H1 (cell line): ENCODE measurements around the gene TTL. TPM values are rescaled to one million over a fixed set of nuclear protein-coding genes. Genes with fewer than 3 reads are reported as not detected.

Experiments
- CTCF ChIA-PET: fragments of 300-600 bp; sonication (Branson Sonifier 250); formaldehyde crosslinking; loops from one replicate; lab custom pipeline; 2021; ENCODE audit not compliant: partially characterized antibody; lab: Charles Lee
- POLR2A ChIA-PET: fragments of 300-600 bp; sonication (Branson Sonifier 250); formaldehyde crosslinking; loops from one replicate; lab custom pipeline; 2021; ENCODE audit warnings: inconsistent platforms; ENCODE audit not compliant: partially characterized antibody; lab: Charles Lee
- DNase-seq, 2 experiments: peaks; one replicate each; pipeline versions ENCODE4 v3.0.0 to v3.0.0-alpha.2; 2010 to 2022; ENCODE audit warnings: low spot score in 2 of 2, low read depth in 1 of 2, mixed read lengths in 1 of 2
- FAIRE-seq: peaks from 2 replicates; lab custom pipeline; 2011; peaks lifted over from hg19 to GRCh38; lab: Jason Lieb, UNC
- H2AFZ ChIP-seq: 2 replicates; pipeline ENCODE4 v1.8.1; 2012; ENCODE audit warnings: low read length, inconsistent platforms
- H2AK5ac ChIP-seq: 2 replicates; pipeline ENCODE4 v1.6.1; 2013; ENCODE audit warnings: low read depth, low read length
- H2BK120ac ChIP-seq: replicated peaks from 2 replicates; pipeline ENCODE3; 2013; ENCODE audit warnings: low read depth, low read length, inconsistent platforms
- H2BK12ac ChIP-seq: 2 replicates; pipeline ENCODE4 v1.6.1; 2013; ENCODE audit warnings: low read depth, low read length
- H2BK15ac ChIP-seq: 2 replicates; pipeline ENCODE4 v1.6.1; 2013; ENCODE audit warnings: low read length
- H2BK20ac ChIP-seq: 2 replicates; pipeline ENCODE4 v1.6.1; 2013; ENCODE audit warnings: low read length
- H2BK5ac ChIP-seq: 2 replicates; pipeline ENCODE4 v1.6.1; 2013; ENCODE audit warnings: low read depth, low read length
- H3K14ac ChIP-seq: 2 replicates; pipeline ENCODE4 v1.6.1; 2013; ENCODE audit warnings: inconsistent platforms; ENCODE audit not compliant: insufficient read length
- H3K18ac ChIP-seq: 2 replicates; pipeline ENCODE4 v1.6.1; 2013; ENCODE audit warnings: low read length; ENCODE audit errors: extremely low read depth
- H3K23ac ChIP-seq: 2 replicates; pipeline ENCODE4 v1.6.1; 2013; ENCODE audit warnings: inconsistent platforms; ENCODE audit not compliant: insufficient read length
- H3K23me2 ChIP-seq: 2 replicates; pipeline ENCODE4 v1.6.1; 2013; ENCODE audit warnings: low read depth, low read length
- H3K27ac ChIP-seq: 2 replicates; pipeline ENCODE4 v1.6.1; 2011; ENCODE audit warnings: low read depth, low read length, inconsistent platforms
- H3K27me3 ChIP-seq, 4 experiments: replicated peaks in 1 of 4; 1 replicate in 1 of 4; 2 replicates in 3 of 4; pipeline versions ENCODE4 v1.6.1 to v1.8.1; 2011 to 2013; ENCODE audit warnings: low read length in 3 of 4, mild to moderate bottlenecking in 3 of 4, inconsistent platforms in 2 of 4, mixed read lengths in 2 of 4, moderate library complexity in 1 of 4; ENCODE audit not compliant: control insufficient read depth in 3 of 4, insufficient read depth in 3 of 4; ENCODE audit errors: extremely low read depth in 1 of 4
- H3K36me3 ChIP-seq, 4 experiments: 2 replicates each; pipeline versions ENCODE4 v1.6.1 to v1.8.1; 2011 to 2013; ENCODE audit warnings: mild to moderate bottlenecking in 4 of 4, low read length in 3 of 4, moderate library complexity in 2 of 4, control low read depth in 1 of 4, inconsistent platforms in 1 of 4; ENCODE audit not compliant: insufficient read depth in 4 of 4, control insufficient read depth in 2 of 4
- H3K4ac ChIP-seq: replicated peaks from 2 replicates; pipeline ENCODE3; 2013; ENCODE audit warnings: low read length, low read depth, mixed read lengths, inconsistent platforms; ENCODE audit not compliant: insufficient read length
- H3K4me1 ChIP-seq, 4 experiments: replicated peaks in 1 of 4; 1 replicate in 1 of 4; 2 replicates in 3 of 4; pipeline versions ENCODE4 v1.6.1 to v1.8.1; 2011 to 2013; ENCODE audit warnings: low read length in 3 of 4, inconsistent platforms in 2 of 4, mixed read lengths in 1 of 4; ENCODE audit not compliant: insufficient read depth in 4 of 4, control insufficient read depth in 3 of 4
- H3K4me2 ChIP-seq, 2 experiments: 2 replicates each; pipeline versions ENCODE4 v1.6.1 to v1.8.1; 2011 to 2013; ENCODE audit warnings: low read depth in 2 of 2, low read length in 2 of 2, control low read depth in 1 of 2, inconsistent platforms in 1 of 2, mild to moderate bottlenecking in 1 of 2; ENCODE audit not compliant: insufficient read depth in 1 of 2
- H3K4me3 ChIP-seq, 4 experiments: fragments of 200-600, 300-600 bp in 1 of 4; sonication (generic), shearing (Covaris generic), sonication (Bioruptor Twin) in 1 of 4; 2 replicates each; pipeline versions ENCODE4 v1.5.1 to v1.8.1; 2011 to 2016; ENCODE audit warnings: low read length in 4 of 4, low read depth in 3 of 4, control low read depth in 2 of 4, inconsistent platforms in 2 of 4, mild to moderate bottlenecking in 2 of 4, mixed read lengths in 1 of 4, moderate library complexity in 1 of 4; ENCODE audit not compliant: insufficient read depth in 2 of 4; ENCODE audit errors: extremely low read depth in 1 of 4
- H3K56ac ChIP-seq: replicated peaks from 2 replicates; pipeline ENCODE3; 2013; ENCODE audit warnings: low read depth, mild to moderate bottlenecking, mixed read lengths, low read length, inconsistent platforms; ENCODE audit not compliant: insufficient read length
- H3K79me1 ChIP-seq: 2 replicates; pipeline ENCODE4 v1.6.1; 2013; ENCODE audit warnings: low read depth, low read length, control low read depth
- H3K79me2 ChIP-seq, 2 experiments: 2 replicates each; pipeline versions ENCODE4 v1.6.1 to v1.8.1; 2012 to 2013; ENCODE audit warnings: low read length in 2 of 2, mild to moderate bottlenecking in 2 of 2, inconsistent platforms in 1 of 2; ENCODE audit not compliant: insufficient read depth in 2 of 2, control insufficient read depth in 1 of 2
- H3K9ac ChIP-seq, 4 experiments: replicated peaks in 1 of 4; 1 replicate in 1 of 4; 2 replicates in 3 of 4; pipeline versions ENCODE4 v1.6.1 to v1.8.1; 2011 to 2013; ENCODE audit warnings: low read depth in 3 of 4, low read length in 3 of 4, control low read depth in 2 of 4, mild to moderate bottlenecking in 2 of 4, moderate library complexity in 2 of 4, inconsistent platforms in 1 of 4; ENCODE audit errors: extremely low read depth in 1 of 4
- H3K9me3 ChIP-seq, 2 experiments: 2 replicates each; pipeline versions ENCODE4 v1.6.1 to v1.8.1; 2012 to 2013; ENCODE audit warnings: mild to moderate bottlenecking in 2 of 2, moderate library complexity in 2 of 2, control low read depth in 1 of 2, inconsistent platforms in 1 of 2, low read depth in 1 of 2, low read length in 1 of 2, mixed read lengths in 1 of 2; ENCODE audit not compliant: insufficient read depth in 2 of 2
- H4K20me1 ChIP-seq, 2 experiments: replicated peaks in 1 of 2; 2 replicates each; pipeline versions ENCODE3 to v1.8.1; 2011 to 2013; ENCODE audit warnings: inconsistent platforms in 2 of 2, low read length in 2 of 2, mild to moderate bottlenecking in 1 of 2; ENCODE audit not compliant: insufficient read depth in 2 of 2, control insufficient read depth in 1 of 2
- H4K5ac ChIP-seq: 2 replicates; pipeline ENCODE4 v1.6.1; 2013; ENCODE audit warnings: low read length, low read depth, mixed read lengths, inconsistent platforms; ENCODE audit not compliant: insufficient read length
- H4K8ac ChIP-seq: 2 replicates; pipeline ENCODE4 v1.8.0; 2013; ENCODE audit warnings: mild to moderate bottlenecking, moderate library complexity, low read length, inconsistent platforms; ENCODE audit not compliant: insufficient read depth; ENCODE audit errors: extremely low read depth
- H4K91ac ChIP-seq: replicated peaks from 2 replicates; pipeline ENCODE3; 2013; ENCODE audit warnings: low read length, mixed read lengths, inconsistent platforms; ENCODE audit not compliant: insufficient read length
- ATF2 ChIP-seq: IDR thresholded peaks from 2 replicates; pipeline ENCODE4 v1.6.1; 2012; ENCODE audit warnings: low read length, inconsistent platforms
- CBX5 ChIP-seq: fragments of 300-800, 300-1000 bp; sonication (generic); IDR thresholded peaks from 2 replicates; pipeline ENCODE4 v1.7.1; 2016; ENCODE audit warnings: antibody characterized with exemption, low read length, low read depth
- CEBPB ChIP-seq: IDR thresholded peaks from 2 replicates; pipeline ENCODE4 v1.6.1; 2012; ENCODE audit warnings: low read depth, low read length
- EZH2 ChIP-seq: fragments of 200-600 bp; sonication (generic); IDR thresholded peaks from 2 replicates; pipeline ENCODE4 v1.7.1; 2012; ENCODE audit warnings: low read depth, mild to moderate bottlenecking, moderate library complexity, low read length, inconsistent platforms; ENCODE audit not compliant: severe bottlenecking
- FOSL1 ChIP-seq: IDR thresholded peaks from 2 replicates; pipeline ENCODE4 v1.6.1; 2011; ENCODE audit warnings: mild to moderate bottlenecking, low read depth, low read length, moderate library complexity; ENCODE audit not compliant: insufficient read depth
- HDAC6 ChIP-seq: IDR thresholded peaks from one replicate; pipeline ENCODE4 v1.7.1; 2012; ENCODE audit warnings: low read depth, mild to moderate bottlenecking, inconsistent platforms, low read length, moderate library complexity
- JUN ChIP-seq: IDR thresholded peaks from 2 replicates; pipeline ENCODE4 v1.6.1; 2011; ENCODE audit warnings: low read depth, mild to moderate bottlenecking, improper control_type of control experiment, low read length
- KDM5A ChIP-seq: fragments of 200-600 bp; IDR thresholded peaks from 2 replicates; pipeline ENCODE4 v1.7.1; 2012; ENCODE audit warnings: mild to moderate bottlenecking, low read length, inconsistent platforms, mixed read lengths
- MAX ChIP-seq: IDR thresholded peaks from 2 replicates; pipeline ENCODE4 v1.6.1; 2012; ENCODE audit warnings: inconsistent platforms
- RXRA ChIP-seq: IDR thresholded peaks from 2 replicates; pipeline ENCODE4 v1.6.1; 2011; ENCODE audit warnings: low read depth, mild to moderate bottlenecking, low read length, moderate library complexity; ENCODE audit not compliant: insufficient read depth
- SIRT6 ChIP-seq: IDR thresholded peaks from one replicate; pipeline ENCODE4 v1.7.1; 2012; ENCODE audit warnings: low read length, inconsistent platforms
- TCF12 ChIP-seq: IDR thresholded peaks from 2 replicates; pipeline ENCODE4 v1.6.1; 2011; ENCODE audit warnings: low read depth, mild to moderate bottlenecking, low read length
- ZNF274 ChIP-seq: IDR thresholded peaks from 2 replicates; pipeline ENCODE4 v1.7.0; 2012; ENCODE audit warnings: low read length, borderline replicate concordance; ENCODE audit errors: extremely low read depth
- WGBS, 2 experiments: shearing (Covaris generic) in 1 of 2; methylation state at CpG; one replicate each; pipeline versions ENCODE4 v1.1.6 to v1.1.7; 2013 to 2015; ENCODE audit warnings: low lambda C conversion rate in 2 of 2, mixed read lengths in 2 of 2, inconsistent platforms in 1 of 2, low coverage in 1 of 2, missing lambda C conversion rate in 1 of 2; ENCODE audit not compliant: insufficient replicate concordance in 2 of 2, insufficient coverage in 1 of 2, insufficient read length in 1 of 2; ENCODE audit errors: extremely low coverage in 1 of 2, missing lambda C conversion rate in 1 of 2; 5-methylcytosine and 5-hydroxymethylcytosine counted together
- polyA plus RNA-seq, 7 experiments: library from polyadenylated mRNA; depleted of rRNA in 3 of 7; stranded (reverse) in 5 of 7; unstranded in 2 of 7; fragments of >200 nt in 5 of 7; fragments of 200-250 nt in 2 of 7; gene quantifications; 1 replicate in 5 of 7; 2 replicates in 1 of 7; 4 replicates in 1 of 7; pipeline versions ENCODE4 v1.2.1 to v1.2.3, GENCODE V29; 2011 to 2013; ENCODE audit warnings: missing spikeins in 2 of 7, mixed read lengths in 2 of 7
- total RNA-seq: library from RNA; stranded (reverse); fragmentation: NEBNext Ultra II Directional; extraction: Animal tissue kit (Norgen Biotek cat#: 25700); gene quantifications from 2 replicates; pipeline ENCODE4 v1.2.1, GENCODE V29; 2021

TTL gene
- total and polyA plus RNA-seq, 2 of the 8 experiments (the other 6 are each of a cell fraction or from before 2014, with no cell fraction given), result 17.5 to 57.1 TPM

- H3K4ac ChIP-seq, result no peak overlapping the region
- 78% methylated on average over 5 of the region's 5 CpGs; no CpG with 5 or more reads in 1 of the 2 experiments for WGBS, 2 experiments
- no peaks in the 10 kb centered on the region for H3K27me3 ChIP-seq
- no peak overlapping the region for H2BK5ac ChIP-seq
- DNase-seq, result no peak
- H3K23me2 ChIP-seq, result no peaks in the 10 kb centered on the region
- no peak overlapping the region for H2BK12ac ChIP-seq
- H3K79me2 ChIP-seq, result peaks cover 0 to 7% of the 10 kb centered on the region in 2 experiments; a peak in 2 of 4 replicates
- no peak for FAIRE-seq
- no peak overlapping the region for H4K5ac ChIP-seq
- 0 out of 2 replicates have a peak, but pooled peaks cover 3% of the 10 kb centered on the region for H3K79me1 ChIP-seq
- no peak overlapping the region for H2BK15ac ChIP-seq
- no peak overlapping the region for H3K4me2 ChIP-seq
- no peak overlapping the region for H2BK20ac ChIP-seq
- no peak overlapping the region for H3K27ac ChIP-seq
- no peak overlapping the region for H3K9ac ChIP-seq
- H2AK5ac ChIP-seq, result no peak overlapping the region
- H2BK120ac ChIP-seq, result no peak overlapping the region
- H4K20me1 ChIP-seq, result no peaks in the 10 kb centered on the region
- no peak overlapping the region for H3K4me3 ChIP-seq
- H3K36me3 ChIP-seq, result peaks cover 0 to 8% (median 5%) of the 10 kb centered on the region in 4 experiments; a peak in 4 of 8 replicates
- POLR2A ChIA-PET, result no interaction called here
- no peak overlapping the region for H3K23ac ChIP-seq
- no peak overlapping the region for H3K14ac ChIP-seq
- H3K9me3 ChIP-seq, result no peaks in the 10 kb centered on the region
- peaks cover 0 to 4% (median 0%) of the 10 kb centered on the region in 4 experiments; a peak in 1 of 7 replicates for H3K4me1 ChIP-seq
- no peak overlapping the region for H2AFZ ChIP-seq
- H4K91ac ChIP-seq, result no peak overlapping the region
- CTCF ChIA-PET, result interaction anchor here (1.0 to 3.7 kb wide), 4 partner anchors 9 to 236 kb away, joined by 3 to 11 read pairs (median 5); no protein-coding TSS in a partner anchor
- no peak overlapping the region for H4K8ac ChIP-seq
- H3K56ac ChIP-seq, result no peak overlapping the region
- no peak overlapping the region for H3K18ac ChIP-seq
- TF ChIP-seq JUN, result no peak
- TF ChIP-seq HDAC6, result no peak
- TF ChIP-seq KDM5A, result no peak
- TF ChIP-seq TCF12, result no peak
- TF ChIP-seq FOSL1, result no peak
- no peak for TF ChIP-seq CEBPB
- no peak for TF ChIP-seq RXRA
- no peak for TF ChIP-seq SIRT6
- no peak for TF ChIP-seq MAX
- TF ChIP-seq CBX5, result no peak
- no peak for TF ChIP-seq ATF2
- TF ChIP-seq EZH2, result no peak
- no peak for TF ChIP-seq ZNF274
Measured at GRCh38 chr2:112491946-112492345, 10.0 kb downstream of the TTL start.
